ENCODE measurements around the gene MRPS14.
A peak's percentile ranks its signal among the peaks of the same experiment; 100 is the strongest.
"Not testable (repeated sequence)": the region's sequence is repeated elsewhere in the genome, so short reads cannot be mapped to it uniquely, and the experiment has no call there.

The MRPS14 gene

DNA sequence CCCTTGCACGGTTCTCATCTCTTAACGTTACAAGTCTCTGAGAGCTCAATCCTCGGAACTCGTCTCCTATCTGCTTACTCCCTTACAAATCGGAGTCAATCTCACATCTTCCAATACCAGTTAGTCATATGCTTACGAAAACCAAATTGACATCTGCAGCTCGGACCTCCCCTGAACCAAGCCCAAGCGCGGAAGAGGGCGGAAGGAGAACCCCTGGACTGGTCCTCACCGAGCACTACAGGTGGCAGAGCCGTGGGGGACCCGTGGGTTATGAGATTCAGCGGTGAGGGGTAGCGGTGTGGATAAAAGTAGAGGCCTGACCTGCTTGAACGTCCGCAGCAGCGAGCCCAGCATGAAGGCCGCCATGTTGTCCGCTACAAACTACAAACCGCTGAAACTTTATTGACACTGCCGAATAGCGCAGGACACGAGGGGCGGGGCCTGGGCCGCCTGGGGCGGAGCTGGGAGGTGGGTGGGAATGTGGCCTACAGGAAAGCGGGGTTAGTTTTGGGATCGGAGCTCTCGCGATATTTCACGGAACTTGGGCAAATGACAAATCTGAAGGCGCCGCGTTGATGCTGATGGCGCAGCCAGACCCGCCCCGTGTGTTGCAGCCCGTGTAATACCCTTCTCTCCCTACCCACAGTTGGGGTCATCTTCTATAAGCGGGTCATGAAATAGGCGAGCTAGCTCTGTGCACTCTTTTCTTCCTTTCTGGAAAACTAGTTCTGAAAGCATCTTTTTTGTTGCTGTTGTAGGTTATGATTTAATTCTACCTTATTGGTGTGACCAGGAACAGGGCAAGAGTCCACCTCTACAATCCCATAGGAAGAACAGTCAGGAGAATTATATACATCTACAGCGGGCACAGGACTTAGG lies at the start of gene MRPS14:
Gene MRPS14, minus strand, starts transcription at position 383 of the 879 bp plus-strand sequence. Its CDS starts 17 bp downstream, at position 366.
- DNase-seq, result peak; percentile 99

DNA sequence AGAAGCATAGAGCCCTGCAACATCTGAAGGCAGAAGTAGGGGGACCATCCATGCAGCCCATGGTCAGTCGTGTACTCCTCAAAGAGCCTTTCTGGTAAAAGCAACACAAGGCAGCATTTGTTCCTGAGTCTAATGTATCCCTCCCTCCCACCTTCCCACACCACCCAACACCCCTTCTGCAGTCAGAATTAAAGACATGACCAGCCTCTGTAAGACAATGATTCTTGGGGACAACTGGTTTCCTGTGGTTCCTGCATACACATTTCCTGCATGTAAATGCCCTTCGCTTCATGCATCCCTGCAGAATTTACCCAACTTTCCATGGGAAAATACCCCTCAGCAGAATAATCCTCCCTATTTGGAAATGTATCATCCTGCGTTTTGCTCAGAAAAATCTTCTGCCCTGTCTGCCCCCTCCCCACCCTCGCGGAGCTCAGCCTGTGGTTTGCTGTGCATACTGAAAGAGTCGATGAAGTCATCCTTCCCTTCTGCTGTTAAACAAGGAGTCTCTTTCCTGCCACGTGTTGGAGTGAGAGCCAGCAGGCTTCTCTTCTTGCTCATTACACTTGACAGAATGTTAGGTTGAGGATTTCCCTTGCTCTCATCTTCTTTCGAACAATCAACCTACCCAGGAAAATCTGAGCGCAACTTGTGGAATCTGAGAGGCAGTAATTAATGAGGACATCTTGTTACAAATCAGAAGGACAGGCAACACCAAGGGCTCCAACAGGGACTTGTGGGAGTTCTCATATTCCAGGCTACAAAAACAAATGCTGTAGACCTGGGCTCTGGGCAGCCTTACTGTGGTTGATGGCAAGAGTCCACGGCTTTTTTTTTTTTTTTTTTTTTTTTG lies 49.1 kb upstream of the MRPS14 start:
- DNase-seq, result peak; percentile 67

DNA sequence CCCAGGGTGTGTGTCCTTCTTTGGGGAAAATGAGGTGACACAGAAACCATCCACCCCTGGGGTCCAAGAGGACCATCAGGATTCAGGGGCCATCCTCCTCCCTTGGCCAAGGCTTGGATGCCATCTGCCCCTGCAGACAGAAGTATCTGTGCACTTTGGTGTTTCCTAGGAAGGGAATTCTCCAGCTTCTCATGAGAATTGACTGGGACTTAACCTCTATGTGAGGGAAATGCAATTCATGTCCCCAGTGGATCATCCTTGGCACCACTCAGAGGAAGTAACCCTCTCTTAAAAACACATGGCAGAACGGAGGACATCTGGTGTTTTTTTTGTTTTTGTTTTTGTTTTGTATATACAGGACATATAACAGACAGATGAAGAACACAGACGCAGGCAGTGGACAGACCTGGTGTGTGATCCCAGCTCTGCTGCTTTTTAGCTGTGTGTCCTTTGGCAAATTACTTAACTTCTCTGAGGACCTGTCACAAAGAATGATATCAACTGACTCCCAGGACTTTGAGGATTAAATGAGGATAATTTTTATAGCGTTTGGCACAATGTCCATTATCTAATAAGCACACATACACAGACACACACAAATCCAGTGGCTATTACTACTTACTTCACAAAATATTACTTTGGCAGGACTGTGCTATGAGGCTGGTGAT lies 48.2 kb upstream of the MRPS14 start:
- no peak for DNase-seq

DNA sequence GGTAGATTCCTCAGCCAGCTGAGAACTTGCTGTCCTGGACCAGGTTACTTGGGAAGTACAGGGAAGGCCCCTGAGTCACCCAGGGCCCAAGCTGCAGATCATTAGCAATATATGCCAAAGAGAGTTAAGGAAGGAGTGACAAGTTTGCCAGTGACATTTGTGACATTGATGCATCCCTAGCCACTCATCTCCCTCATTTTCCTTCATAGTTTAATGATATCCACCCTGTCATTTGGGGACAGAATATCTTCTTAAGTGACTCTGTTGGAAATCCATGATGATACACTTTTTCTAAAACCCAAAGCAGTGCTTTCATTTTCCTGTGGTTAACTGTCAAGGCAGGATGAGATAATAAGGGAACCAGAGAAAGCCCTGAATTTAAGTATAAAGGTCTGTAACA lies 47.6 kb upstream of the MRPS14 start:
- no peak for DNase-seq

- no peak for DNase-seq
These were observed 44.3 kb upstream of the MRPS14 start, which contains the start of gene TNN for GRCh38 chr1:175067362-175068106. Gene TNN, plus strand, starts transcription at chr1:175067833. Its CDS starts 9,586 bp downstream, at chr1:175077419.

GRCh38 chr1:175062858-175063257 lies 39.6 kb upstream of the MRPS14 start:
- no peak for DNase-seq

GRCh38 chr1:175062339-175062738 lies 39.1 kb upstream of the MRPS14 start:
- DNase-seq, result no peak

- DNase-seq, result no peak
These were observed 31.5 kb upstream of the MRPS14 start for GRCh38 chr1:175054736-175055135.

DNA sequence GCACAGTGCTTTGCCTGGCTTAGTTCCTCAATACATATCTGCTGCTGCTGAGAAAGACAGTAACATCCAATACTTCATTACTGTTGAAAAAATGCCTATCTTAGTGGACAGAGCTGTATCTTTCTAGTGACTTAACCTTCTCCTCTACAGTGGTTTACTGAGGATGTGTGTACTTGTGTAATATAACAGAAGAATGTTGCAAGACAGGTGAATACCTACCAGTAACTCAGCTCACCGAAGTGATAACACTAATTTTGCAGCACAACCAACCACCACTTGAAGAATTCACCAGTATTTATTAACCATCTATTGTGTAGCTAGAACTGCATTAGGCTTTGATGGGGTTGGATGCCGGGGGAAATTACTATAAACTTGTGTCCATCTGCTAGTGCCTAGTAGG lies 27.8 kb upstream of the MRPS14 start:
- DNase-seq, result no peak

DNA sequence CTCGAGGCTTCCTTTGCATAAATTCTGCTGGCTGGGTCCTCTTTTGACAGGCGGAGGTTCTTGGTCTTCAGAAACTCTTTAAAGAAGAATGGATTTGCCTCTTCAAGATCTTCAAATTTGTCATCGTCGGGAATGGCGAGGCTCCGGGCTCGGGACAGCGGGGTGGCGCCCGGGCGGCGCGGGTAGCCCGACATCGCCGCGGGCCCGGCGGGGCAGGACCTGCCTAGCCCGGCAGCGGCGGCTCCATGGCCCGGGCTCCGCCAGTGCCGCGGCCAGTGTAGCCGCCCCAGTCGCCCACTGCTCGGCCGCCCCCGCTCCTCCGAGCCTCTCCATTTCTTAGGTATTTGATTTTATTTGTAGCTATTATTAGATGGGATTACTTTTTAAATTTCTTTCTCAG lies 22.3 kb upstream of the MRPS14 start:
- DNase-seq, result no peak

DNA sequence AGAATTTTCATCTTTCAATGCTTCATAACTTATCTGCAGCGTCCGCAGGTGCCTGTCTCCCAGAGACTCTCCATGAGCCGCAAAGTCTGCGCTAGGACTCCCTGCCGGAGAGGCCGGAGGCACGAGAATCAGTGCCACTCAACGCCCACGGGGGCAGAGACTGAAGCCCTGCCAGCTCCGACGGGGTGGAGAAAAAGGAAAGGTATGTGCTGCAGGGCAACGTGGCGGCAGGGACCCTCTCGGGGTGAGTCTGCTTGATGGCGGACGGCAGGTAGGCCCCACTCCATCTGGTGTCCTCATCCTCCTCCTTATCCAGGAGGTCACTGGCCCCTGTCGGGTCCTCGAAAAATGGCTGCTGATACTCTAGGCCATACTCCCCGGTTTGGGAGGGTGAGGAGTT lies 21.9 kb upstream of the MRPS14 start:
- no peak for DNase-seq

DNA sequence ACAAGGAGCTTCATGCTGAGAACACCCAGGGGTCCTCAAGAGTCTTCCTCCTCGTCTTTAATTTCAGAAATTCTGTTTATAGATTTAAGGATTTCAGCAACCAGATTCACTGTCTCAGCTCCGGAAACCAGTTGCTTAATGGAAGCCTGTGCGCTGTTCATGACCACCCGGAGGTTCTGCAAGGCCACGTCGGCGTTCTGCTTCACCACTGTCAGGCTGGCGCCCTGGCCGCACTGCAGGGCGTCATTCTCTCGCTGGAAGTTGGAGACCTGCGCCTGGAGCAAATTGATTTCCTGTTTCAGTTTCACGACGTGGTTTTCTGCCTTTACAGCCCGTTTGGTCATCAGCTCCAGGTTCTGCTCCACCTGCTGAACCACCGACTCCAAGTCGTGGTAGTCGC lies 21.4 kb upstream of the MRPS14 start:
- DNase-seq, result not testable (repeated sequence)

DNA sequence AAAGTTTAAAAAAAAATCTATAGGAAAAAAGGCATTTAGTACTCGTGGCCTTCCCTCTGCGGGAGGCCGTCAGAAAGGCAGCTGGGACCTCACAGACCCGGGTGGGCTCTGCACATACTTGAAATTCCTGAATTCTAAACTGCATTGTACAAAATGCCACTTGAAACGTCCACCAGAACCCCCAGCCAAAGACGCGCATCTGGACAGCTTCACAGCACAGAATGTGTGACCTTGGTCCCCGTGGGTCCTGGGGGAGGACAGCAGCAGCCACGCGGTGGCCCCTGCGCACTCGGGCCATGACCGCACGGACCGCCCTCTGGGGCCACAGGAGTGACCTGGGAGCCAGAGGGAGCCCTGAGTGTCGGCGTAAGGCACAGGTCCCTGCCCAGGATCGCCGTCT lies 20.6 kb upstream of the MRPS14 start:
- no peak for DNase-seq

DNA sequence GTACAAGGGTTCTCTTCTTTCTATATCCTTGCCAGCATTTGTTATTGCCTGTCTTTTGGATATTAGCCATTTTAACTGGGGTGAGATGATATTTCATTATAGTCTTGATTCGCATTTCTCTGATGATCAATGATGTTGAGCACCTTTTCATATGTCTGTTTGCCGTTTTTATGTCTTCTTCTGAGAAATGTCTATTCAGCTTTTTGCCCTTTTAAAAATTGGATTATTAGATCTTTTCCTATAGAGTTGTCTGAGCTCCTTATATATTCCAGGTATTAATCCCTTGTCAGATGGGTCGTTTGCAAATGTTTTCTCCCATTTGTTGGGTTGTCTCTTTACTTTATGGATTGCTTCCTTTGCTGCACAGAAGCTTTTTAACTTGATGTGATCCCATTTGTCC lies 19.4 kb upstream of the MRPS14 start:
- no peak for DNase-seq

DNA sequence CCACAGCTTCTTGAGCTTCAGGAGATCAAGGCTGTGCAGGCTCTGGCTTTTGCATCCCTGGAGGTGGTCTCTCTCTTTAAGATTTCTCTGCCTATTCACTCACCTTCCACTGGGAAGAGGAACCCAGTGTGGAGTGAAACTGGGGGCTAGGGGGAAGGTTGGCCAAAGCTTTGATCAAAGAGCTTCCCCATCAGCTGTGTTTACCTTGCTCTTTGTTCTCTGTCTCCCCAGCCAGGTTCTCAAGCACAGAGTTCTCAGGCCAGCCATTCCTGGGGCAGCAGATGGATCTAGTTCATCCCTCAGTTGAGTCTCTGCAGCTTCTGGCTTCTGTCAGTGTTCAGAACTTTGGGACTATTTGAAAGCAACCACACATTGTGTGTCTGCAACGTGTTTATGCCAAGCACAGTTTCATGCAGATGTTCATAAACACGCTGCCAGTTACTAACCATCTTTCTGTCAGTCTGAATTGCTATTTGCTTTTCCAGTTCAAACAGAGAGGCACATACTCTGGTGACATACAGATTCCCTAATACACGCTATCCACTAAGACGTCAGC lies 17.2 kb upstream of the MRPS14 start:
- DNase-seq, result no peak

- DNase-seq, result no peak
These were observed 14.2 kb upstream of the MRPS14 start for GRCh38 chr1:175037416-175037815.

DNA sequence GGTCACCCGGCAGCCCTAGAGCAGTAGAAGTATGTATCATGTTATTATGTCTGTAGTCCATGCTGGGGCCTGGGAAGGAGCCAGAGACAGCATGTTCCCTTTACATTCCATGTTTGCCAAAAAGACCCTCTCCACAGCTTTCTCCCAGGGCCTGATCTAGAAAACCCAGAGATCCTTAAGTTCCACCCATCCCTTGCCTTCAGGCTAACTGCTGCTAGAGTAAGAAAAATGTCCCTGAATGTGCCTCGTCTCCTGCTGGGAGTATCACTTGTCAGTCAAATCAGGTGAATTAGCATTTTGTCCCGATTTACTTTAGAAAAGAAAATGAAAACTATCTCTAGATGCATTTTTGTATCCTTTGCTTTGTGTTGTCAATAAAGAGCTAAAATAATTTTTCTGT lies 13.3 kb upstream of the MRPS14 start:
- no peak for DNase-seq

- peak; percentile 16 for DNase-seq
These were observed 12.6 kb upstream of the MRPS14 start for GRCh38 chr1:175035865-175036264.

GRCh38 chr1:175034775-175035174 lies 11.6 kb upstream of the MRPS14 start:
- no peak for DNase-seq

- no peak for DNase-seq
These were observed 10.7 kb upstream of the MRPS14 start for GRCh38 chr1:175033953-175034352.

DNA sequence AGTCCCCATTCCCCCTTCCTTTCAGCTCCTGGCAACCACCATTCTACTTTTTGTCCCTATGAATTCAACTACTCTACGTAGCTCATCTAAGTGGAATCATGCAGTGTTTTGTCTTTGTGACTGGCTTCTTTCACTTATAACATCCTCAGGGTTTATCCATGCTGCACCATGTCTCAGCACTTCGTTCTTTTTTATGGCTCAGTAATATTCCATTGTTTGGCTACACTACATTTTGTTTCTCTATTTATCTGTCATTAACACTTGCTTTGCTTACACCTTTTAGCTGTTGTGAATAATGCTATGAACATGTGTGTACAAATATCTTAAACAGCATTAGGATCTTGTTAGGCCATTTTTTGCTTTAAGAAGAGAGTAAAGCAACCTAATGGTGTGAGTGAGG lies 1.5 kb upstream of the MRPS14 start:
- no peak for DNase-seq

DNA sequence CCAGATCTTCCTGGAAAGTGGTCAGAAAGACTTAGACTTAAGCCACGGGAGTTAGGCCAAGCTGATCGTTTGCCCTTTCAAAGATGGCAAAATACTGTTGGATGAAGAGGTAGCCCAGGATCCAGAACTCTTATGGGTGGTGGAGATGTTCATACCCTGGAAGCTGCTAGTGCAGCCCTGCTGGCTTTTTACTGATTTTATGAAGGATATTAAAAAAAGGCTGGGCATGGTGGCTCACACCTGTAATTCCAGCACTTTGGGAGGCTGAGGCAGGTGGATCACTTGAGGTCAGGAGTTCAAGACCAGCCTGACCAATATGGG lies 657 bp upstream of the MRPS14 start:
- DNase-seq, result not testable (repeated sequence)

All from OCI-M1 (cell line).